HFF-Myc (cell line): Measurements from ENCODE around the gene TFB2M.
"Not testable (repeated sequence)": the region's sequence is repeated elsewhere in the genome, so short reads cannot be mapped to it uniquely, and the experiment has no call there.

Experiments used
- DNase-seq: peaks from one replicate; pipeline ENCODE4 v3.0.0-alpha.2; 2011; ENCODE audit warnings: low read depth; ENCODE audit errors: extremely low read depth
- H3K4me3 ChIP-seq: replicated peaks from 2 replicates; pipeline ENCODE4 v1.5.1; 2011; ENCODE audit warnings: low read depth, mild to moderate bottlenecking, control low read depth, low read length
- TF ChIP-seq, protein P1 (sequence below): IDR thresholded peaks from 2 replicates; pipeline ENCODE4 v1.5.1; 2012; ENCODE audit warnings: mild to moderate bottlenecking, low read depth, low read length, control low read depth; ENCODE audit errors: missing control alignments

Gene TFB2M

DNA sequence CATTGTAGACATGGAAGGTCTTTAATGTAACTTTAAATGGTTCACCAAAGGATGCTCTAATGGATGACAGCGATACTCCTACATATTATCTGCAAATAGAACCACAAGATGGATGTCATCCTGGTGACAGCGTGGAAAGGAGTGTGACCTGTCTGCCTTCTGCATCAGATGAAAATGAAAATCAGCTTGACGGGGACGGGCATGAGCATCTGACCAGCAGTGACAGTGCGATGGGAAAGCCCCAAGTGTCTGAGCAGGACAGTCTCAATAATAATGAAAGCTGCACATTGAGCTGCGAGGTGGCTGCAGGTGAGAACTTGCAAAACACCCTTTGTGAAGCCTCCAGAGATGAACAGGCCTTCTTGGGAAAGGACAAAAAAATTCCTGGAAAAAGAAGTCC, 25.4 kb upstream of the TFB2M start:
- TF ChIP-seq, protein P1, sequence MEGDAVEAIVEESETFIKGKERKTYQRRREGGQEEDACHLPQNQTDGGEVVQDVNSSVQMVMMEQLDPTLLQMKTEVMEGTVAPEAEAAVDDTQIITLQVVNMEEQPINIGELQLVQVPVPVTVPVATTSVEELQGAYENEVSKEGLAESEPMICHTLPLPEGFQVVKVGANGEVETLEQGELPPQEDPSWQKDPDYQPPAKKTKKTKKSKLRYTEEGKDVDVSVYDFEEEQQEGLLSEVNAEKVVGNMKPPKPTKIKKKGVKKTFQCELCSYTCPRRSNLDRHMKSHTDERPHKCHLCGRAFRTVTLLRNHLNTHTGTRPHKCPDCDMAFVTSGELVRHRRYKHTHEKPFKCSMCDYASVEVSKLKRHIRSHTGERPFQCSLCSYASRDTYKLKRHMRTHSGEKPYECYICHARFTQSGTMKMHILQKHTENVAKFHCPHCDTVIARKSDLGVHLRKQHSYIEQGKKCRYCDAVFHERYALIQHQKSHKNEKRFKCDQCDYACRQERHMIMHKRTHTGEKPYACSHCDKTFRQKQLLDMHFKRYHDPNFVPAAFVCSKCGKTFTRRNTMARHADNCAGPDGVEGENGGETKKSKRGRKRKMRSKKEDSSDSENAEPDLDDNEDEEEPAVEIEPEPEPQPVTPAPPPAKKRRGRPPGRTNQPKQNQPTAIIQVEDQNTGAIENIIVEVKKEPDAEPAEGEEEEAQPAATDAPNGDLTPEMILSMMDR: no peak
- no peak for DNase-seq
- no peak overlapping the region for H3K4me3 ChIP-seq

DNA sequence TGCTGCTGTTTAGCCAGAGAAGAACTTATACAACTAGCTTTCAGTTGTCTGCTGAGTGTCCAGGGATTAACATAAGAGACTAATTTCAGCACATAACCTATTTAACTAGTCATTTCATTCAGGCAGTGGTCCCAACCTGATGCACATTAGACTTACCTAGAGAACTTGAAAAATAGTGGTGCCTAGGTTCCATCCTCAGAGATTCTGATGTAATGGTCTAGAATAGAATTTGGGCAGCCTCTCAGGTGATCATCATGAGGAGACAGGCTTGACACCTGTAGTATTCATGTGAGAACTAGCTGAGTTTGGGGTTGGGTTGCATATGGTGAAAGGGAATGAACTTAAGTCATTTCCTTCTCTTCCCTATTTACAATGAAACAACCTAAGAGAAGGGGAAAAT, 25.0 kb upstream of the TFB2M start:
- TF ChIP-seq, protein P1: no peak
- no peak for DNase-seq
- no peak overlapping the region for H3K4me3 ChIP-seq

DNA sequence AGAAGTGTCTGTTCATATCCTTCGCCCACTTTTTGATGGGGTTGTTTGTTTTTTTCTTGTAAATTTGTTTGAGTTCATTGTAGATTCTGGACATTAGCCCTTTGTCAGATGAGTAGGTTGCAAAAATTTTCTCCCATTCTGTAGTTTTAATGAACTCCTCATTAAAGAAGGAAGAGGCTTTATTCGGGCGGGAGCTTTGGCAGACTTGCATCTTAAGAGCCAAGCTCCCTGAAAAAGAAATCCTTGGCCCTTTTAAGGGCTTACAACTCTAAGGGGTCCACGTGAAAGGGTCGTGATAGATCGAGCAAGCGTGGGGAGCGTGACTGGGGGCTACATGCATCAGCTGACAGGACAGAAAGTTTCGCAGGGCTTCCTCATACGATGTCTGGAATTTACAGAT, 23.9 kb upstream of the TFB2M start:
- H3K4me3 ChIP-seq, DNase-seq: not testable (repeated sequence)

DNA sequence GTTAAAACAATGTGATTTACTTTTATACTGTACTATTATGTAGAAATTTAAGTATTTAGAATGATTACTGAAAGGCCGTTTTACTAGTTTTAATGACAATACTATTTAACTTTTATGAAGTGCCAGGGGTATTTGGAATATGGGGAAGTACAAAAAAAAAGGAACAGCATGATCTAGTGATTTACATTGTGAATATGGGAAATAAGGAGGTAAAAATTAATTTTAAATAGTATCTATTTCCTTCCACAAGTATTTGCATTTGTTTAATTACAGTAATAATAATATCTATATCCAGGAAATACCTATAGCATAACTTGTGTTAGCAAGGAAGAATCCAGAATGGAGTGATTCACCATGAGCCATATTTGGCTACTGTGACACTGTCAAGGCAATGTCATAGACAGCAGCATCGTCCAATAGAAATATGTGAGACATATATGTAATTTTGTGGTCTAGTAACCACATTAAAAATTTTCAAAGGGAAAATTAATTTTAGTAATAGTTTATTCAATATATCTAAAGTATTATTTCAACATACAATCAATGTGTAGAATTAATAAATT, 22.2 kb upstream of the TFB2M start:
- H3K4me3 ChIP-seq: no peak overlapping the region
- TF ChIP-seq, protein P1: no peak
- DNase-seq: no peak

DNA sequence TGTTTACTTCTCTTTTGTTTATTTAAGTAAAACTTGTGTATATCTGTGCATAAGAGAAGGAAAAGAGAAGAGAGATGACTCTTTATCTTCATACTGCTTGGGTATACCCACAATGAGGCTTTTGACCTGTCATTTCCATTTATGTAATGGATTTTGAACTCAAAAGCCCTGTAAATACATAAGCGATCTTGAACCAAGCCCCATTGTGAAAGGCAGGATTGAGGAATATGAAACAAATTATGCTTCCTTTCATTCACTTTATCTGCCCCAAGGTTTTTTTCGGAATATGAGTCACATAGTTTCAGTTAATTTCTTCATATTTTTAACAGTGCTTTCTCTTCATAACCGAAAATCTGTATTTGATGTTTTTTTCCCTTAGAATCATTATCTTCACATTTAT, 21.5 kb upstream of the TFB2M start:
- H3K4me3 ChIP-seq: no peak overlapping the region
- TF ChIP-seq, protein P1: no peak

DNA sequence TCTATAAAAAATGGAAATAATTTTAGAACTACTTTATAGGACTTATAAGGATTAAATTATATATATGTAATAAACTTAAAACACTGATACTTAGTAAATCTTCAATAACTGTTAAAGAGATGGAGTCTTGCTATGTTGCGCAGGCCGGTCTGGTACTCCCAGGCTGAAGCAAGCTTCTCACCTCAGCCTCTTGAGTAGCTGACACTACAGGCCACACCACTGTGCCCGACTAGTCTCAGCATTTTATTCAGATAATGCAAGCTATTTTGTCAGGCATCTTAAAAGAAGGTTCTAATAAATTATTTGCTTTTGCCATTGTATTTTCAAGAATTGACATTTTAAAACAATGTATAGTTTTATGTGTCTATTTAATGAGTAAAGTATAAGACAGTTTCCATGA, 21.0 kb upstream of the TFB2M start:
- H3K4me3 ChIP-seq: no peak overlapping the region
- TF ChIP-seq, protein P1: no peak
- no peak for DNase-seq

More for the DNA sequence above, 21.5 kb upstream of the TFB2M start:
- no peak for DNase-seq

DNA sequence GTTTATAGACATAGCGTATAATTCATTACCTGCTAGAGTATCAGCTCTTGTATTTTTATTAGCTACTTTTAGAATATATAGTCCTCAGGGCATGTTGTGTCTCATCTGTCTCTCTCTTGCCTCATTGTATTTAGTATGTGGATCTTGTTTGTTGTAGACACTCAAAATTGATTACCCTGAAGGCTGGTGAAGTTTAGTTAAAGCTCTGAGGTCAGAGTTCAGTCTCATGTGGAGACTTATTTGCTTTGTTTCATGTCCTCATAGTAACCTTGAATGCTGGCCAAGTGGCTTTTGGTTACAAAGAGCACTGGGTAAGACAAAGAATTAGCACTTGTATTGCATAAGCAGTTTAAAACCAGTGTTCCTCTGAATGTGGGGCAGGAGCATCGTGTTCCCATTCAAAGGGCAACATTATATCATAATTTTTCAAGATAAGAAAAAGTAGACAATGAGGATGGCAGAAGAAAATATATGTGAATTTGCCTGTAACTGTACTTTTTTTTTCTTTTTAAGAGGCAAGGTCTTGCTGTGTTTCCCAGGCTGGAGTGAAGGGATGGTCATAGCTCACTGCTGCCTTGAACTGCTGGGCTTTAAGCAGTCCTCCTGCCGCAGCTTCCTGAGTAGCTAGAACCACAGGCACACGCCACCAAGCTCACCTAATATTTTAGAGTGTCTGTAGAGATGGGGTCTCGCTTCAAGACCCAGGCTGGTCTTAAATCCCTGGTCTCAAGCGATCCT, 17.6 kb upstream of the TFB2M start:
- H3K4me3 ChIP-seq: no peak overlapping the region
- no peak for DNase-seq
- TF ChIP-seq, protein P1: no peak
